Skeletal muscle satellite cell (primary cell): ENCODE data around the gene PHACTR3. TPM values are rescaled to one million over a fixed set of nuclear protein-coding genes. Genes with fewer than 3 reads are reported as not detected.
"Not testable (repeated sequence)": the region's sequence is repeated elsewhere in the genome, so short reads cannot be mapped to it uniquely, and the experiment has no call there.

Source experiments
- H3K27me3 ChIP-seq: 2 replicates; pipeline ENCODE4 v1.7.0; 2013; ENCODE audit warnings: low read length; ENCODE audit not compliant: control insufficient read depth, insufficient read depth
- H3K36me3 ChIP-seq: 2 replicates; pipeline ENCODE4 v1.7.0; 2013; ENCODE audit warnings: mild to moderate bottlenecking, control low read depth, low read length; ENCODE audit not compliant: insufficient read depth
- H3K4me1 ChIP-seq: 2 replicates; pipeline ENCODE4 v1.7.0; 2013; ENCODE audit warnings: low read length; ENCODE audit not compliant: control insufficient read depth, insufficient read depth
- H3K4me2 ChIP-seq: 2 replicates; pipeline ENCODE4 v1.7.0; 2013; ENCODE audit warnings: mild to moderate bottlenecking, low read length
- H3K4me3 ChIP-seq: 2 replicates; pipeline ENCODE4 v1.7.0; 2013; ENCODE audit warnings: low read length
- H3K9ac ChIP-seq: 2 replicates; pipeline ENCODE4 v1.7.0; 2013; ENCODE audit warnings: mild to moderate bottlenecking, low read depth, low read length, moderate library complexity
- H3K9me3 ChIP-seq: replicated peaks from 2 replicates; pipeline ENCODE4 v1.7.0; 2013; ENCODE audit warnings: mild to moderate bottlenecking, control low read depth, low read length
- total RNA-seq: library from RNA; depleted of rRNA; stranded (reverse); fragments of >200 nt; gene quantifications from 2 replicates; pipeline ENCODE4 v1.2.3, GENCODE V29; 2012; rRNA removed

The PHACTR3 gene
- total RNA-seq: not detected in 2 replicates

DNA sequence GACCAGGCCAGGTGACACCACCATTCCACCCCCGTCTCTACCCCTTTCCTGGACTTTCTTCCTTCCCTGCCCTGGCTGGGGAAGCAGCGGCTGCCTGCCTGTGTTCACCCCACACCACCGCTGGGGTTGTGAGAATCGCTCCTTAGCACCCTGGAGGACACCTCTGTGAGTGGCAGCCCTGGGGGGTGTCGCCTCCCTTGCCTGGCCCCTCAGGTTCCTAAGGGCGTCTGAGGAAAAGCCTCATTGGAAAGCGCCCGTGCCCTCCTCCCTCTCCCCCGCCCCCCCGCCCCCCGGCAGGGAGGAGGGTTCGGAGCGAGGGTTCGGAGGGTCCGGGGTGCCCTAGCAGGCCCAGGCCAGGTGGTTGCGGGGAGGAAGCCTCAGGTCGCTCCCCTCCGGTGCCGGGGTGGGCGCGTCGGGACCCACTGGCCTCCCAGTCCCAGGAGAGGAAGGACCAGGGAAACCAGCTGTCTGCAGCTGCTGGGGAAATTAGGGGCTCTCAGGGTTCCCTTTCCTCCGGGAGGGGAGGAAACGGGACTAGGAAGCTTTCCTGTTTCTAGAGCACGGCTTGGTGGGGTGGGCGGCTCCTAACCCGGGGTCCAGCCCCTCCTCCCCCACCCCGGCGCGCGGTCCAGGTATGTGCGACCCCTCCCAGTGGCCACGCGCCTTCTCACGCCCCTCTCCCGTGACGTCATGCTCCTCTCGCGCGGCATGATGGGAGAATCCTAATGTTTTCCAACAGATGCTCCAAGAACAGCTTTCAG lies at the start of gene PHACTR3:
PHACTR3 (plus strand) TSS at position 760 of the 761 bp plus-strand sequence. CDS start 475 bp downstream, outside the sequence.
- H3K9me3 ChIP-seq: no peaks in the 10 kb centered on the region
- no peak within 1 kb of the TSS for H3K4me3 ChIP-seq
- no peaks in the 10 kb centered on the region for H3K4me1 ChIP-seq
- H3K27me3 ChIP-seq: peaks cover 15% of the 10 kb centered on the region
- H3K36me3 ChIP-seq: no peaks in the 10 kb centered on the region
- no peak within 1 kb of the TSS for H3K4me2 ChIP-seq
- H3K9ac ChIP-seq: no peak within 1 kb of the TSS

DNA sequence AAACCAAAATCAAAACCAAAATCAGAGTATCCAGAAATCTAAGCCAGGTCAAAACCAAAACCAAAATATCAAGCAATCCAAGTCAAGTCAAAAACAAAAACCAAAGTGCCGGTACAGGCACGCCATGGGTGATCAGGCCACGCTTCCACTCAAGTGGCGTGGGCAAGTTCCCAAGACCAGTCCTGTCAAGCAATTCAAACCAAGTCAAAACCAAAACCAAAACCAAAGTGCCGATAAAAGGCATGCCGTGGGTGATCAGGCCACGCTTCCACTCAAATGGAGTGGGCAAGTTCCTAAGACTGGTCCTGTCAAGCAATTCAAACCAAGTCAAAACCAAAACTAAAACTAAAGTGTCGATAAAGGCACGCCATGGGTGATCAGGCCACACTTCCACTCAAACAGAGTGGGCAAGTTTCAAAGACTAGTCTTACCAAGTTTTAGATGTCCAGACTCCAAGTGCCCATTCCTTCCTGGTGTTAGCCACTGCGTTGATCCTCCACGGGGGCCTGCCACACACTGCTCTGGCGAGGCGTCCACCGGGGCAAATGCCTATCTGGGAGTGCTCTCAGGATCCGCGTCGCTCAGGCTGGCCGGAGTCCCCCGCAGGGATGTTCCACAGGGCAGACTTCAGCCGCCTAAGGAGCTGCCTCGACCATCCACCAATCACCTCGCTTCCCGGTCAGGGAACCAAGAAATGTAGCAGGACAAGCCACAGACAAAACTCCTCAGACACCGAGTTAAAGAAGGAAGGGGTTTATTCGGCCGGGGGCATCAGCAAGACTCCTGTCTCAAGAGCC lies 46.4 kb upstream of the PHACTR3 start:
- not testable (repeated sequence) for H3K9me3 ChIP-seq, H3K4me2 ChIP-seq, H3K9ac ChIP-seq, H3K4me1 ChIP-seq, H3K27me3 ChIP-seq, H3K4me3 ChIP-seq, H3K36me3 ChIP-seq

DNA sequence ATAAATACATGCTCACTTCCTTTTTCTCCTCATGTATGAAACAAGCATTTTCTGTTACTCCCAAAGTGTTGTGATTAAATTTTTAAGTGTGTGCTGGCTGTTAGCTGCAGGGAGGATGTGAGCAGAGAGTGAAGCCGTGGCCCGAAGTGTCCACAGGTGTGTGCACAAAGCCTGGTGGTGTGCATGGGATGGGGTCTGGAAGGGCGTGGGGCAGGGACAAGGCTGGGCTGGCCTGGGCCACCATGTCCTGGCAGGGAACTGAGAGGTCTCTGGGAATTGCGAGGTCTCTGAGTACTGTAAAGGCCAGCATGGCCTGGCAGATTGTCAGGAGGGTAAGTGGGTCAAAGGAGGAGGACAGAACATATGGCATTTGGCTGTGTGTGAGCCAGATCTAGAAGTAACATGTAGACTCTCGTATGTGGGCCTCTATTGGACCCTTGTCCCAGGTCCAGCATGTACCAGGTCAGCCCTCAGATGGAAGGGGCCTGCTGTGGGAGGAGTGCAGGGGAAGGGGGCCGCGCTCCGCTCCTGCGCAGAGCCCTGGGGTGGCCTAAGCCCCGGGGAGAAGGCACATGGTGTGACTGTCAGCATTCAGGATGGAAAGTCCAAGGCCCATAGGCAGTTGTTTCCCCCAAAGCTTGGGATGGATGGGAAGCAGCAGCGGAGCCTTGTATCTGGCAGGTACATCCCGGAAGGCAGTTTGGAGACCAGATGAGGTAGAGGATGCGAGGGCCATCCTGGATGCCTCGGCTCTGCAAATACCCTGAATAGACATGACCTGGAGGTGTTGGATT lies 45.1 kb upstream of the PHACTR3 start:
- H3K9ac ChIP-seq: no peak overlapping the region
- H3K9me3 ChIP-seq: no peaks in the 10 kb centered on the region
- H3K4me1 ChIP-seq: no peaks in the 10 kb centered on the region
- no peak overlapping the region for H3K4me3 ChIP-seq
- H3K4me2 ChIP-seq: no peak overlapping the region
- H3K27me3 ChIP-seq: no peaks in the 10 kb centered on the region
- no peaks in the 10 kb centered on the region for H3K36me3 ChIP-seq

DNA sequence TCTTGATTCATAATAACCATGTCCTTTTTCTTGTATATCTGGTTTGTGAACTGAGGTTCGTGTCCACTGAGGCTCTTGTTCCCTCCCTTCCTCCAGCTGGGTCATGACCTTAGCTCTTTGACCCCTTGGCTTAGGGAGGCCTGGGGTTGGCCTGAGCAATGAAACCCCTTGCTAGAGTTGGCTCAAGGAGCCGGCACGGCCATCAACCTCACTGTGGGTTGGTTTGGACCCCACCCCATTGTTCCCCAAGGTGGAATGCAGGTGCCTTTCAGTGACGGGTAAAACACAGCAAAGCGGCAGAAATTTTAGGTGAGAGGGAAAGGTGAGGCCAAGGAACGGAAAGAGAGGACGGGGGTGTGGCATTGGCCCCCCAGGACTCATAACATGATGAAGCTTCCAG lies 44.5 kb upstream of the PHACTR3 start:
- Histone ChIP-seq H3K4me3 (no peak overlapping the region), H3K4me2 (no peak overlapping the region), H3K36me3 (no peaks in the 10 kb centered on the region), H3K4me1 (no peaks in the 10 kb centered on the region), H3K27me3 (no peaks in the 10 kb centered on the region), H3K9ac (no peak overlapping the region), H3K9me3 (no peaks in the 10 kb centered on the region)

DNA sequence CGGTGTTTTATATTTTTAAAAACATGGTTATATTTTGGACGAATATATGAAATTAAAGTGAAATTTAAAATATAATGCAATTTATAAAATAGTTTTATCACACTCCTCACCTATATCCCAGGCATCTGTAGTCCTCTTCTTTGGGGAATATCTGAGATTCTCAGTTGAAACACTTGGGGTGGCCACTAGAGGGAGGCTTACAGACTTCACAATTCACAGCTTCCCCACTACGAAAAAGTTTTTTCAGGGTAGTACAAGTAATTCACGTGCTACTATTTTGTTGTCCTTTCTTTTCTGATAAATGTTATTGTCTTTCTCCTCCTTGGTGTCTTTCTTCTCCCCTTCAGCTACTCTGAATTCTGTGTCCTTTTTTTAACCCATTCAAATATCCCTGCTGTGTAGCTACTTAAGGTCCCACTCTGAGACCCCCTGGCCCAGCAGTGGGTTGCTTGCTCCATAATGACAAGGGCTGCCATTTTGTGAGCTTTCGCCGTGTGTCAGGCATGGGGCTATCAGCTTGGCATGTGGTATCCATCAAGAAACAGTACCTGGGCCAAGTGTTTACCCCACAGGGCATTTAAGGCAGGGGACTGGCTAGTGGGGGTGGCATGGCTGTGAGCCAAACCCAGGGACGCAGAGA lies 43.6 kb upstream of the PHACTR3 start:
- no peak overlapping the region for H3K4me3 ChIP-seq
- H3K27me3 ChIP-seq: no peaks in the 10 kb centered on the region
- no peaks in the 10 kb centered on the region for H3K4me1 ChIP-seq
- no peaks in the 10 kb centered on the region for H3K36me3 ChIP-seq
- H3K9me3 ChIP-seq: no peaks in the 10 kb centered on the region
- no peak overlapping the region for H3K9ac ChIP-seq
- no peak overlapping the region for H3K4me2 ChIP-seq

DNA sequence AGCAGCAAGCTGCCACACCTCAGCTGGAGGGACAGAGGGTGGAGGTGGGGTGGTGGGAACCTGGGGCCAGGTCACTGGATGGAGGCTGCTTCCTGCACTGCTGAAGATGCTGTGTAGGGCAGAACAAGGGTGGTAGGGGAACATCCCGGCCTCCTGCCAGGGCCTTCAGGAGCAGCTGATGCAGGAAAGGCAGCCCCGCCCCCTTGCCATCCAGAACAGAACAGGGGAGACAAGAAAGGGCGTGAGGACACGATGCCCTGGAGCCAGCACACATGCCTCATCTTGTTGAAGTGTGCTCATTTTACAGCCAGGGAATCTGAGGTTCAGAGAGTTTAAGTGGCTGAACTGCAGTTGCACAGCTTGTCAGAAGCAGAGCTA lies 43.1 kb upstream of the PHACTR3 start:
- Histone ChIP-seq H3K9ac (no peak overlapping the region), H3K4me1 (no peaks in the 10 kb centered on the region), H3K27me3 (no peaks in the 10 kb centered on the region), H3K4me2 (no peak overlapping the region), H3K4me3 (no peak overlapping the region), H3K36me3 (no peaks in the 10 kb centered on the region), H3K9me3 (no peaks in the 10 kb centered on the region)

DNA sequence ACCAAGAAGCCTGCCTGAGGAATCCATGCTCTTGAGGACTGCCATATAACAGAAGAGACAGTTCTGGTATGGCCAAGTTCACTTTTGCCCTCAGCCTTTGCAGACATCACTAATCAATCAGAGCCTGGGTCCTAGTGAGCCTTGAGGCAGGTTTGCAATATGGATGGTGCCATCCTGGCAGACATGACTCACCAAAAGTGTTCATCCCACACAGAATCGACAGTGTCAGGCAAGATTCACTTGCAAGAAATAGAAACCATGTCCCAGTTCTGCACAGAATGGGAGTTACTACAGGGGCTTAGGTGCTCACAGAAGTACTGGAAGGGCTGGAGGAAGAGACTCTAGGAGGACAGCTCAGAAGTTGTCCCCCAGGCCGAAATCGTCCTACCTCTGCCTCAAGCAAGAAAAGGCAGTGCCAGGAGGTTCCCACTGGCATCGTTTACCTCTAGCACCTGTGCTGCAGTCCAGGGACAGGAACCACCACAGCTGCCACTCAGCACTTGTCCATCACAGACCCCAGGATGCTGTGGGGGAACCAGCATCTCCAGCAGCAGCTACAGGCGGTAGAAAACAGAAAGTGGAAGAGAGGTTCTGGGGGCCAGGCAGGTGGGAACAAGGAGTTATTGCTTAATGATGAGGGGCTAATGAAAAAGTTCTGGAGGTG lies 42.6 kb upstream of the PHACTR3 start:
- no peaks in the 10 kb centered on the region for H3K9me3 ChIP-seq
- H3K4me2 ChIP-seq: no peak overlapping the region
- no peaks in the 10 kb centered on the region for H3K27me3 ChIP-seq
- H3K36me3 ChIP-seq: no peaks in the 10 kb centered on the region
- no peak overlapping the region for H3K9ac ChIP-seq
- H3K4me3 ChIP-seq: no peak overlapping the region
- no peaks in the 10 kb centered on the region for H3K4me1 ChIP-seq

DNA sequence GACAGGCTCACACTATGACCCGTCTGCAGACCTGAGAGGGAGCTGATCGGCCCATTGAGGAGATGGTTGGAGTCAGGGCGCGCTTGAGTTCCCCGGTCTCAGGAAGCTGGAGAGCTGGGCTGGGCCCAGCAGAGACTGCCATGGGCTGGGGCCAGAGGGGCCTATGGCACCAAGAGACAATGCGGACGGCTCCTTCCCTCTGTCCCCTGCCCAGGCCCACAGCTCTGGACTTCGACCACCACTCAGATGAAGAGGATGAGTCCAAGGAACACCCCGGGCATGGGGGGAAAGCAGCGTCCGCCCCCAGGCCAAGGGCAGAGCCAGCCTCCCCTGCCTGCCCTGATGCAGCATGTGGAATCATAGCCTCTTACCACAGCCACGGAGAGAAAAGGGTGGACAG lies 40.2 kb upstream of the PHACTR3 start:
- H3K4me2 ChIP-seq: no peak overlapping the region
- no peak overlapping the region for H3K9ac ChIP-seq
- H3K9me3 ChIP-seq: no peaks in the 10 kb centered on the region
- H3K4me1 ChIP-seq: no peaks in the 10 kb centered on the region
- no peak overlapping the region for H3K4me3 ChIP-seq
- H3K27me3 ChIP-seq: peaks cover 2% of the 10 kb centered on the region
- H3K36me3 ChIP-seq: no peaks in the 10 kb centered on the region

DNA sequence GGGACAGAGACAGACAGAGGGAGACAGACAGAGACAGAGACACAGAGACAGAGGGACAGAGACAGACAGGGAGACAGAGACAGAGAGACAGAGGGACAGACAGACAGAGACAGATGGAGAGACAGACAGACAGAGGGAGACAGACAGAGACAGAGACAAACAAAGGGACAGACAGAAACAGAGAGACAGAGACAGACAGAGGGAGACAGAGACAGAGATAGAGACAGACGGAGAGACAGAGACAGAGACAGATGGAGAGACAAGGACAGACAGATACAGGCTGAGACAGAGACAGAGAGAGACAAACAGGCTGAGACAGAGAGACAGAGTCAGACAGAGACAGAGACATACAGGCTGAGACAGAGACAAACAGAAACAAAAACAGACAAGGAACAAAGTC lies 39.4 kb upstream of the PHACTR3 start:
- peaks cover 2% of the 10 kb centered on the region for H3K27me3 ChIP-seq
- no peak overlapping the region for H3K4me3 ChIP-seq
- no peak overlapping the region for H3K4me2 ChIP-seq
- no peaks in the 10 kb centered on the region for H3K36me3 ChIP-seq
- no peak overlapping the region for H3K9ac ChIP-seq
- H3K4me1 ChIP-seq: no peaks in the 10 kb centered on the region
- no peaks in the 10 kb centered on the region for H3K9me3 ChIP-seq

DNA sequence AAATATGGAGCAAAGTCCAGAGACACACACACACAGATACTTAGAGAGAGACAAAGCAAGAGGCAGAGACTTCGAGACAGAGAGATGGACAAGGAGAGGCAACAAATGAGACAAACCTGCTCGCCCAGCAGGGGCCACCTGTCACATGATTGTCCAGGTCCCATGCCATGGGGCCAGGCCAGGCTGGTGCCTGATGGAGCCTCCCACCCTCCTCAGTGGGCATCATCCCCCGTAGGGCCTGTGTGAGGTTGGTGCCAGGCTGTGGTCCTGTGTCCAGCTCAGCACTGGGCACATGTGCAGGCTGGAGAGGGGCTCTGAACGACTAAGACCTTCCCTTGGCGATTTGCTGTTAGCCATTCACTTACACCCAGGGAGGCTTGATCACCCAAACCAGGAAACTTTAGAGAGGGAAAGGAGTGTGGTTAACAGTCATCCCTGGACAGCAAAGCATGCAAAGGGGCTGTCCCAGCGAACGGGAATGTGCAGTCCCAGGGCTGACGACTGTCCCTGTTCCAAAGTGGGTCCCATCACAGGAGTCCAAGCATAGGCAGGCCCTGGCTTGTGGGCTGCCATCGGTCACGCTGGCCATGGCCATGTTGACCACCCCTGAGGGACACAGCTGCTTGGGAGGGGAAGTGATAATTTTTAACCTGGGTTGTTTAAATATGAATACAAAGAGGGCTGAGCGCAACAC lies 38.4 kb upstream of the PHACTR3 start:
- H3K9me3 ChIP-seq: no peaks in the 10 kb centered on the region

More for the DNA sequence above, 38.4 kb upstream of the PHACTR3 start:
- Histone ChIP-seq H3K9ac (no peak overlapping the region), H3K27me3 (peaks cover 2% of the 10 kb centered on the region), H3K4me1 (no peaks in the 10 kb centered on the region), H3K4me3 (no peak overlapping the region), H3K4me2 (no peak overlapping the region), H3K36me3 (no peaks in the 10 kb centered on the region)
